Measurements from ENCODE around the gene AP3D1.
A peak's percentile ranks its signal among the peaks of the same experiment; 100 is the strongest.

Gene AP3D1

GRCh38 chr19:2180881-2181632, 29.7 kb upstream of the AP3D1 start:
- DNase-seq, result no peak

- DNase-seq, result no peak
Observed at GRCh38 chr19:2180114-2180513, 28.7 kb upstream of the AP3D1 start.

- no peak for DNase-seq
Observed at GRCh38 chr19:2179095-2179494, 27.7 kb upstream of the AP3D1 start.

- no peak for DNase-seq
Observed at GRCh38 chr19:2176337-2176994, 25.1 kb upstream of the AP3D1 start.

- no peak for DNase-seq
Observed at GRCh38 chr19:2175742-2176141, 24.4 kb upstream of the AP3D1 start.

GRCh38 chr19:2173767-2174577, 22.6 kb upstream of the AP3D1 start:
- no peak for DNase-seq

- no peak for DNase-seq
Observed at GRCh38 chr19:2173388-2173766, 22.0 kb upstream of the AP3D1 start.

GRCh38 chr19:2171349-2172145, 20.2 kb upstream of the AP3D1 start:
- peak; percentile 79 to 83 for DNase-seq

GRCh38 chr19:2170987-2171348, 19.6 kb upstream of the AP3D1 start:
- no peak for DNase-seq

GRCh38 chr19:2170219-2170618, 18.9 kb upstream of the AP3D1 start:
- DNase-seq, result no peak

GRCh38 chr19:2168619-2169424, 17.5 kb upstream of the AP3D1 start:
- DNase-seq, result peak; percentile 70 to 88

GRCh38 chr19:2167896-2168618, 16.7 kb upstream of the AP3D1 start:
- peak; percentile 63 to 82 for DNase-seq

GRCh38 chr19:2166741-2167738, 15.7 kb upstream of the AP3D1 start:
- no peak for DNase-seq

GRCh38 chr19:2164020-2164998, 12.9 kb upstream of the AP3D1 start:
- DNase-seq, result no peak

- DNase-seq, result no peak
Observed at GRCh38 chr19:2160379-2160778, 9.0 kb upstream of the AP3D1 start.

GRCh38 chr19:2157452-2157851, 6.1 kb upstream of the AP3D1 start:
- no peak for DNase-seq

GRCh38 chr19:2154587-2155075, 3.3 kb upstream of the AP3D1 start:
- DNase-seq, result no peak

GRCh38 chr19:2150794-2151338, 500 bp downstream of the AP3D1 start:
- no peak for DNase-seq
